Sciatic nerve (tissue), 2 donors: ENCODE measurements around the gene MAP3K12. TPM values are rescaled to one million over a fixed set of nuclear protein-coding genes. Genes with fewer than 3 reads are reported as not detected.

ENCODE experiments used
- ATAC-seq: fragments of 200-7000 bp; cut with Tn5 transposase; one replicate; pipeline ENCODE4 v1.9.1; 2020; ENCODE audit warnings: mild to moderate bottlenecking, moderate library complexity
- DNase-seq: peaks from one replicate; pipeline ENCODE4 v3.0.0-alpha.2; 2020; ENCODE audit warnings: low spot score
- intact Hi-C: fragments of 100-400 bp; cut with DNase I; formaldehyde crosslinking; loops from one replicate; pipeline ENCODE4 v1.14.2; 2022
- total RNA-seq: library from RNA; stranded (reverse); fragmentation: NEBNext Ultra II Directional; extraction: Animal tissue kit (Norgen Biotek cat#: 25700); gene quantifications from one replicate; pipeline ENCODE4 v1.2.1, GENCODE V29; 2021
- donor health status: DM: no; HTN: no; CAD: no.
- donor health status: DM: no; HTN: no; CAD: no.

MAP3K12 gene
- total RNA-seq, 1 donor from 2014 or later, result 28.6 TPM

GRCh38 chr12:53500142-53500775 is 1.0 kb upstream of the MAP3K12 start:
- DNase-seq, result peak; percentile 81

GRCh38 chr12:53498235-53498630 is 1.0 kb downstream of the MAP3K12 start:
- no peak for ATAC-seq
- DNase-seq, result no peak

More at GRCh38 chr12:53500142-53500775, 1.0 kb upstream of the MAP3K12 start:
- ATAC-seq, result peak; percentile 56
- intact Hi-C loops, result loop anchor here (10.0 kb wide), 2 partner anchors 45 to 145 kb away; partner anchors contain the start of gene PCBP2

GRCh38 chr12:53497461-53497860 is 1.8 kb downstream of the MAP3K12 start:
- peak; percentile 54 for DNase-seq
- intact Hi-C loops, result no loop called here
- no peak for ATAC-seq

More at GRCh38 chr12:53498235-53498630, 1.0 kb downstream of the MAP3K12 start:
- intact Hi-C loops, result no loop called here

GRCh38 chr12:53496752-53497032 is 2.6 kb downstream of the MAP3K12 start:
- ATAC-seq, result no peak
- intact Hi-C loops, result no loop called here
- DNase-seq, result no peak

- ATAC-seq, result peak; percentile 35
- intact Hi-C loops, result no loop called here
- peak; percentile 82 for DNase-seq
Observed at GRCh38 chr12:53495903-53496751, 3.1 kb downstream of the MAP3K12 start.

GRCh38 chr12:53493610-53494391 is 5.5 kb downstream of the MAP3K12 start:
- no peak for ATAC-seq
- intact Hi-C loops, result no loop called here
- DNase-seq, result peak; percentile 54

- DNase-seq (peak; percentile 97), ATAC-seq (peak; percentile 95)
- intact Hi-C loops, result no loop called here
Observed at GRCh38 chr12:53492830-53493609, 6.2 kb downstream of the MAP3K12 start.

GRCh38 chr12:53492188-53492587 is 7.1 kb downstream of the MAP3K12 start:
- no peak for ATAC-seq
- peak; percentile 57 for DNase-seq
- intact Hi-C loops, result no loop called here

GRCh38 chr12:53489242-53489864 is 9.9 kb downstream of the MAP3K12 start:
- ATAC-seq, result no peak

GRCh38 chr12:53486736-53487487 is 12.3 kb downstream of the MAP3K12 start:
- ATAC-seq (no peak), DNase-seq (peak; percentile 50)
- intact Hi-C loops, result no loop called here

More at GRCh38 chr12:53489242-53489864, 9.9 kb downstream of the MAP3K12 start:
- intact Hi-C loops, result no loop called here
- DNase-seq, result peak; percentile 30

- intact Hi-C loops, result no loop called here
- no peak for ATAC-seq
- DNase-seq, result peak; percentile 57
Observed at GRCh38 chr12:53485955-53486735, 13.1 kb downstream of the MAP3K12 start.

- intact Hi-C loops, result no loop called here
- ATAC-seq (no peak), DNase-seq (peak; percentile 46)
Observed at GRCh38 chr12:53484686-53485575, 14.3 kb downstream of the MAP3K12 start.

- peak; percentile 37 for DNase-seq
- intact Hi-C loops, result no loop called here
- ATAC-seq, result no peak
Observed at GRCh38 chr12:53483979-53484377, 15.3 kb downstream of the MAP3K12 start.

- ATAC-seq (no peak), DNase-seq (peak; percentile 45)
- intact Hi-C loops, result no loop called here
Observed at GRCh38 chr12:53483225-53483978, 15.9 kb downstream of the MAP3K12 start.

GRCh38 chr12:53482626-53483168 is 16.6 kb downstream of the MAP3K12 start:
- intact Hi-C loops, result no loop called here
- DNase-seq, result peak; percentile 61
- peak; percentile 21 for ATAC-seq
